22Rv1 (cell line): ENCODE measurements around the gene SURF2.
"Not testable (repeated sequence)": the region's sequence is repeated elsewhere in the genome, so short reads cannot be mapped to it uniquely, and the experiment has no call there.

ENCODE experiments used
- H3K27ac ChIP-seq: fragments of 450-650 bp; 2 replicates; pipeline ENCODE4 v1.5.1; 2017
- CTCF ChIP-seq: fragments of 450-650 bp; IDR thresholded peaks from 2 replicates; pipeline ENCODE4 v1.5.1; 2017; ENCODE audit warnings: mild to moderate bottlenecking
- ZFX ChIP-seq: fragments of 450-650 bp; IDR thresholded peaks from 2 replicates; pipeline ENCODE4 v1.6.1; 2017; ENCODE audit warnings: antibody characterized with exemption, borderline replicate concordance

Gene SURF2

GRCh38 chr9:133374612-133375115, 18.3 kb downstream of the SURF2 start:
- TF ChIP-seq CTCF (no peak), ZFX (no peak)
- peak overlapping the region; percentile 80; the same call in 1 of the 2 replicates for H3K27ac ChIP-seq

GRCh38 chr9:133375116-133375723, 18.9 kb downstream of the SURF2 start:
- peak overlapping the region; percentile 80 for H3K27ac ChIP-seq
- TF ChIP-seq CTCF (no peak), ZFX (no peak)

- H3K27ac ChIP-seq: peak within 1 kb of the TSS; percentile 80
- TF ChIP-seq CTCF (no peak), ZFX (no peak)
These were observed 19.6 kb downstream of the SURF2 start, which contains the start of the genes STKLD1 and SURF4 for GRCh38 chr9:133375724-133376654. Gene STKLD1, plus strand, starts transcription at chr9:133376366. Its CDS starts 108 bp downstream, at chr9:133376474. Gene SURF4, minus strand, starts transcription at chr9:133376060. Its CDS starts 91 bp downstream, at chr9:133375969.

- H3K27ac ChIP-seq: not testable (repeated sequence)
These were observed 20.9 kb downstream of the SURF2 start for GRCh38 chr9:133377280-133377679.

GRCh38 chr9:133377721-133378216, 21.4 kb downstream of the SURF2 start:
- no peak for TF ChIP-seq CTCF
- no peak for TF ChIP-seq ZFX
- H3K27ac ChIP-seq: no peak overlapping the region

GRCh38 chr9:133378408-133378962, 22.1 kb downstream of the SURF2 start:
- no peak for TF ChIP-seq ZFX
- no peak for TF ChIP-seq CTCF

More at GRCh38 chr9:133378408-133378962, 22.1 kb downstream of the SURF2 start:
- no peak overlapping the region for H3K27ac ChIP-seq
